ENCODE data around the gene MRTFA. TPM values are rescaled to one million over a fixed set of nuclear protein-coding genes. Genes with fewer than 3 reads are reported as not detected.

Gene MRTFA
- total RNA-seq, 4 donors from 2014 or later: 81.6 to 109 (median 94.5) TPM

DNA sequence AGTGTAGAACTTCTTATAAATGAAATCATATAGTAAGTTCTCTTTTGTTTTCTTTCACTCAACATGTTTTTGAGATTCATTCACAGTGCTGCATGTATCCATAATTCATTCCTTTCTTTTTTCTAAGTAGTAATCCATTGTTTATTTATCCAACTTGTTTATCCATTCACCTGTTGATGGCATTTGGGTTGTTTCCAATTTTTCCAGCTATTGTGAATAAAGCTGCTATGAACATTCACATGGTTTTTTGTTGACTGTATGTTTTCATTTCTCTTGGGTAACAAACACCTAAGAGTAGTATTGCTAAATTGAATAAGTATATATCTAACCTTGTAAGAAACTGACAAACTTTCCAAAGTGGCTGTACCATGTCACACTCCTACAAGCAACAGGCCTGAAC lies 23.5 kb downstream of the MRTFA start:
- Histone ChIP-seq H3K36me3 (no peaks in the 10 kb centered on the region), H3K27ac (no peak overlapping the region), H3K9me3 (no peaks in the 10 kb centered on the region), H3K27me3 (no peaks in the 10 kb centered on the region), H3K4me3 (no peak overlapping the region), H3K4me1 (peaks cover 18% of the 10 kb centered on the region)
- TF ChIP-seq, protein P1, sequence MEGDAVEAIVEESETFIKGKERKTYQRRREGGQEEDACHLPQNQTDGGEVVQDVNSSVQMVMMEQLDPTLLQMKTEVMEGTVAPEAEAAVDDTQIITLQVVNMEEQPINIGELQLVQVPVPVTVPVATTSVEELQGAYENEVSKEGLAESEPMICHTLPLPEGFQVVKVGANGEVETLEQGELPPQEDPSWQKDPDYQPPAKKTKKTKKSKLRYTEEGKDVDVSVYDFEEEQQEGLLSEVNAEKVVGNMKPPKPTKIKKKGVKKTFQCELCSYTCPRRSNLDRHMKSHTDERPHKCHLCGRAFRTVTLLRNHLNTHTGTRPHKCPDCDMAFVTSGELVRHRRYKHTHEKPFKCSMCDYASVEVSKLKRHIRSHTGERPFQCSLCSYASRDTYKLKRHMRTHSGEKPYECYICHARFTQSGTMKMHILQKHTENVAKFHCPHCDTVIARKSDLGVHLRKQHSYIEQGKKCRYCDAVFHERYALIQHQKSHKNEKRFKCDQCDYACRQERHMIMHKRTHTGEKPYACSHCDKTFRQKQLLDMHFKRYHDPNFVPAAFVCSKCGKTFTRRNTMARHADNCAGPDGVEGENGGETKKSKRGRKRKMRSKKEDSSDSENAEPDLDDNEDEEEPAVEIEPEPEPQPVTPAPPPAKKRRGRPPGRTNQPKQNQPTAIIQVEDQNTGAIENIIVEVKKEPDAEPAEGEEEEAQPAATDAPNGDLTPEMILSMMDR (IDR thresholded peaks at IDR 0.05): no peak
- no peak for TF ChIP-seq POLR2AphosphoS5 (IDR thresholded peaks at IDR 0.05)
- TF ChIP-seq POLR2A (IDR thresholded peaks at IDR 0.05): no peak
- no peak for TF ChIP-seq EP300 (IDR thresholded peaks at IDR 0.05)
- DNase-seq (ENCODE audit: low spot score in 2 of 2): no peak

DNA sequence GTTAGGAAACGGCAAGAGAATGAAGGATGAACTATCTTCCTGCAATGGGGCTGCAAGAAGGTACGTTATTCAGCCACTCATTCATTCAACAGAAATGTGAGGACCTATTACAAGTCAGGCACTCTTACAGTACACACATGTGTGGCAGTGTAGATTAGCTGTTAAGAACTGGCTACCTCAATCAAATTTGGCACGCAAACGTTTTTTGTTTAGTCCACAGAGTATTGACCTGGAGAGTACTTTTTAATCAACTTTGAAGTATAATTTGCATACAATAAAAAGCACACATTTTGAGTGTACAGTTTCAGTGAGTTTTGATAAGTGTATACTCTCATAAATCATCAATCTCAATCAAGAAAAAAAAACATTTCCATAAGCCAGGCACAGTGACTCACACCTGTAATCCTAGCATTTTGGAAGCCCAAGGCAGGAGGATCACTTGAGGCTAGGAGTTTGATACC lies 24.2 kb downstream of the MRTFA start:
- no peak for DNase-seq (ENCODE audit: low spot score in 2 of 2)
- Histone ChIP-seq H3K27ac (no peak overlapping the region), H3K9me3 (no peaks in the 10 kb centered on the region), H3K4me1 (peaks cover 20% of the 10 kb centered on the region), H3K4me3 (no peak overlapping the region), H3K36me3 (no peaks in the 10 kb centered on the region), H3K27me3 (no peaks in the 10 kb centered on the region)
- TF ChIP-seq POLR2AphosphoS5 (IDR thresholded peaks at IDR 0.05) (no peak), POLR2A (IDR thresholded peaks at IDR 0.05) (no peak), EP300 (IDR thresholded peaks at IDR 0.05) (no peak)
- TF ChIP-seq, protein P1 (IDR thresholded peaks at IDR 0.05): no peak
- WGBS: 62% methylated on average over 4 of the region's 4 CpGs

DNA sequence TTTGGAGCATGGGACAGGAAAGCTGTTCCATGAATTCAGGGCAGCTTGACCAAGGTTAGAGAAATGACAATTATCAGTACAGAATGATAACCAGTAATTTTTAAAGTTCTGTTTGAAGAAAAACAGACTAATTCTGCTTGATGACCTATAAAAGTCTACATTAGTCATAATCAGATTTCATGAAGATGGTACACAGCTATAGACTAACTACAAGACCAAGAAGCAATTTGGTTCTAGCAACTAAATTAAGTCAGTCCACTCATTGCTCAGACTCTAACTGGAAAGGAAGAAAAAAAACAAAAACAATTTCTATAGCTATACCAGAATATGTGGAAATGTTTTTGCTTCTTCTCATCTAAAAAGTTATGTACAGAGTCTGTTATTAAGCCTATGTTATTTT lies 24.9 kb downstream of the MRTFA start:
- Histone ChIP-seq H3K4me1 (peaks cover 23% of the 10 kb centered on the region), H3K27me3 (no peaks in the 10 kb centered on the region), H3K9me3 (no peaks in the 10 kb centered on the region), H3K27ac (no peak overlapping the region), H3K4me3 (no peak overlapping the region), H3K36me3 (no peaks in the 10 kb centered on the region)
- no peak for TF ChIP-seq POLR2AphosphoS5 (IDR thresholded peaks at IDR 0.05)
- TF ChIP-seq EP300 (IDR thresholded peaks at IDR 0.05): no peak
- TF ChIP-seq, protein P1 (IDR thresholded peaks at IDR 0.05): no peak
- no peak for TF ChIP-seq POLR2A (IDR thresholded peaks at IDR 0.05)
- DNase-seq (ENCODE audit: low spot score in 2 of 2): no peak

DNA sequence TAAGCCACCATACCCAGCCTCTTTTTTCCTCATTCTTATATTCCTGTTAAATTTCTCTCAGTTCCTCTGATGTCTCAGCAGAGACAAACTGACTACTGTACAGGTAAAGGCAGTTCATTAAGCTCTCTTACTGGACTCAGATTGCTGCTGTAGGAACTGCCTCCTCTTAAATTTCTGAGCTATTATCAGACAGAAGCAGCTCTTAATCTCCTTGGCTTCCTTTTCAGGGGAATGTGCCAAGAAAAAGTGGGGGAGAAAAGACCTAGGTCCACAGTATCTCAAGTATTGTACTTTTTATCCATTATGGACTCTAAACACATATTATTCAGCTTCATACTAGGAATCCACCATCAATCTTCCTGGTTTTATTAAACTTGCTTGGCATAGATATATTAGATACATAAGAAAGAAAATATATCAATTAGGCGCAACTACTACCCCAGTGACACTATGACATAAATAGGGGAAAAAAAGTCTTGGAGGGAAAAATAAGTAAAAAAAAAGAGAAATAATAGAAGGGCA lies 26.1 kb downstream of the MRTFA start:
- no peak overlapping the region for H3K27ac ChIP-seq
- no peak for DNase-seq (ENCODE audit: low spot score in 2 of 2)
- no peaks in the 10 kb centered on the region for H3K9me3 ChIP-seq
- no peak for TF ChIP-seq POLR2AphosphoS5 (IDR thresholded peaks at IDR 0.05)
- TF ChIP-seq, protein P1 (IDR thresholded peaks at IDR 0.05): no peak
- TF ChIP-seq POLR2A (IDR thresholded peaks at IDR 0.05): no peak
- no peak for TF ChIP-seq EP300 (IDR thresholded peaks at IDR 0.05)
- H3K27me3 ChIP-seq: no peaks in the 10 kb centered on the region
- H3K4me1 ChIP-seq: peaks cover 33% of the 10 kb centered on the region
- WGBS: 98% methylated on average over 1 of the region's 1 CpG
- H3K36me3 ChIP-seq: no peaks in the 10 kb centered on the region
- no peak overlapping the region for H3K4me3 ChIP-seq

DNA sequence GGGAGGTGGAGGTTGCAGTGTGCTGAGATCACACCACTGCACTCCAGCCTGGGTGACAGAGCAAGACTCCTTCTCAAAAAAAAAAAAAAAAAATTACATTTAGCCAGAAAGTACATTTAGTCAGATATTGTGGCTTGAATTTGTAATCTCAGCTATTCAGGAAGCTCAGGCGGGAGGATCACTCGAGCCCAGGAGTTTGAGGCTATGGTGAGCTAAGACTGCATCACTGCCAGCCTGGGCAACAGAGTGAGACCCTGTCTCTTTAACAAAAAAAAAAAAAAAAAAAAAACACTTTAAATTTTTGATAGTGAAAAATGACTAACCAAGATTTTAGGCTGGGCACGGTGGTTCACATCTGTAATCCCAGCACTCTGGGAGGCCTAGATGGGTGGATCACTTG lies 27.3 kb downstream of the MRTFA start:
- no peak for DNase-seq (ENCODE audit: low spot score in 2 of 2)
- H3K9me3 ChIP-seq: no peaks in the 10 kb centered on the region
- H3K36me3 ChIP-seq: no peaks in the 10 kb centered on the region
- no peak overlapping the region for H3K27ac ChIP-seq
- TF ChIP-seq POLR2AphosphoS5 (IDR thresholded peaks at IDR 0.05) (no peak), POLR2A (IDR thresholded peaks at IDR 0.05) (no peak), EP300 (IDR thresholded peaks at IDR 0.05) (no peak)
- TF ChIP-seq, protein P1 (IDR thresholded peaks at IDR 0.05): no peak
- no peak overlapping the region for H3K4me3 ChIP-seq
- H3K27me3 ChIP-seq: no peaks in the 10 kb centered on the region
- 67% methylated on average over 3 of the region's 3 CpGs for WGBS
- H3K4me1 ChIP-seq: peaks cover 36% of the 10 kb centered on the region
